Measurements from ENCODE around the gene TIMM17B.

The TIMM17B gene

GRCh38 chrX:48918643-48919340, 21.2 kb upstream of the TIMM17B start, which contains the start of gene PIM2:
Gene PIM2 (minus strand): TSS chrX:48919024. CDS start chrX:48918834, 190 bp downstream.
- peak within 1 kb of the TSS; percentile 19 for H2BK120ac ChIP-seq (ENCODE audit: low read depth, low read length)

GRCh38 chrX:48918301-48918642, 20.7 kb upstream of the TIMM17B start:
- Histone ChIP-seq H3K79me1 (replicated peaks; ENCODE audit: low read length, poor library complexity, severe bottlenecking) (peaks cover 17% of the 10 kb centered on the region), H3K23ac (ENCODE audit: low read length in 2 of 2) (peak overlapping the region in 1 of 2 experiments; percentile 89), H2BK12ac (ENCODE audit: low read length in 2 of 2) (peak overlapping the region in 1 of 2 experiments; percentile 72), H3K4me3 (ENCODE audit: insufficient read depth in 1 of 2, low read depth in 1 of 2, low read length in 2 of 2) (peak overlapping the region; percentile 63 to 72), H2AK5ac (ENCODE audit: low read length, severe bottlenecking) (no peak overlapping the region), H3K4me1 (ENCODE audit: control insufficient read depth, insufficient read depth, low read depth, low read length) (peaks cover 13% of the 10 kb centered on the region), H4K8ac (ENCODE audit: low read length) (no peak overlapping the region), H3K9ac (ENCODE audit: low read length) (peak overlapping the region; percentile 71), H2BK15ac (ENCODE audit: low read depth, poor library complexity, severe bottlenecking) (no peak overlapping the region), H3K27me3 (ENCODE audit: control insufficient read depth in 1 of 2, insufficient read depth in 1 of 2, low read length in 2 of 2) (peaks cover 0 to 7% of the 10 kb centered on the region in 2 experiments), H3K4ac (ENCODE audit: low read depth in 1 of 2, low read length in 2 of 2) (peak overlapping the region in 1 of 2 experiments; percentile 51), H3K27ac (ENCODE audit: low read length, poor library complexity, severe bottlenecking) (no peak overlapping the region), H3K14ac (ENCODE audit: low read length in 2 of 2) (peak overlapping the region in 1 of 2 experiments; percentile 91), H3K4me2 (ENCODE audit: low read length, poor library complexity, severe bottlenecking) (peak overlapping the region; percentile 84), H2AFZ (ENCODE audit: low read depth, low read length) (no peak overlapping the region), H3K18ac (ENCODE audit: low read depth in 1 of 2, low read length in 2 of 2) (peak overlapping the region; percentile 33 to 76), H2BK5ac (ENCODE audit: low read depth, low read length, poor library complexity, severe bottlenecking) (no peak overlapping the region), H3K36me3 (ENCODE audit: control insufficient read depth in 1 of 2, insufficient read depth in 2 of 2, low read depth in 1 of 2, low read length in 2 of 2) (peaks cover 23 to 36% of the 10 kb centered on the region in 2 experiments), H4K91ac (ENCODE audit: low read length) (peak overlapping the region; percentile 27), H3K9me3 (ENCODE audit: control insufficient read depth, low read length) (no peaks in the 10 kb centered on the region), H2BK120ac (ENCODE audit: low read depth, low read length) (no peak overlapping the region)
- no peak for DNase-seq
- WGBS: 3% methylated on average over 9 of the region's 23 CpGs

More at GRCh38 chrX:48918643-48919340, 21.2 kb upstream of the TIMM17B start, which contains the start of gene PIM2:
- Histone ChIP-seq H2AK5ac (ENCODE audit: low read length, severe bottlenecking) (no peak within 1 kb of the TSS), H3K79me1 (replicated peaks; ENCODE audit: low read length, poor library complexity, severe bottlenecking) (peaks cover 16% of the 10 kb centered on the region), H3K4me2 (ENCODE audit: low read length, poor library complexity, severe bottlenecking) (peak within 1 kb of the TSS; percentile 84), H3K18ac (ENCODE audit: low read depth in 1 of 2, low read length in 2 of 2) (peak within 1 kb of the TSS; percentile 33 to 76), H3K23ac (ENCODE audit: low read length in 2 of 2) (peak within 1 kb of the TSS in 1 of 2 experiments; percentile 89), H3K4me1 (ENCODE audit: control insufficient read depth, insufficient read depth, low read depth, low read length) (peaks cover 13% of the 10 kb centered on the region), H2BK5ac (ENCODE audit: low read depth, low read length, poor library complexity, severe bottlenecking) (no peak within 1 kb of the TSS), H3K27me3 (ENCODE audit: control insufficient read depth in 1 of 2, insufficient read depth in 1 of 2, low read length in 2 of 2) (peaks cover 0 to 7% of the 10 kb centered on the region in 2 experiments), H3K27ac (ENCODE audit: low read length, poor library complexity, severe bottlenecking) (peak within 1 kb of the TSS; percentile 67), H2BK15ac (ENCODE audit: low read depth, poor library complexity, severe bottlenecking) (no peak within 1 kb of the TSS), H3K4me3 (ENCODE audit: insufficient read depth in 1 of 2, low read depth in 1 of 2, low read length in 2 of 2) (peak within 1 kb of the TSS; percentile 63 to 72), H4K8ac (ENCODE audit: low read length) (no peak within 1 kb of the TSS), H4K91ac (ENCODE audit: low read length) (peak within 1 kb of the TSS; percentile 27), H2BK12ac (ENCODE audit: low read length in 2 of 2) (peak within 1 kb of the TSS in 1 of 2 experiments; percentile 72), H3K9me3 (ENCODE audit: control insufficient read depth, low read length) (no peaks in the 10 kb centered on the region), H2AFZ (ENCODE audit: low read depth, low read length) (no peak within 1 kb of the TSS), H3K14ac (ENCODE audit: low read length in 2 of 2) (peak within 1 kb of the TSS in 1 of 2 experiments; percentile 91), H3K36me3 (ENCODE audit: control insufficient read depth in 1 of 2, insufficient read depth in 2 of 2, low read depth in 1 of 2, low read length in 2 of 2) (peaks cover 27 to 40% of the 10 kb centered on the region in 2 experiments), H3K9ac (ENCODE audit: low read length) (peak within 1 kb of the TSS; percentile 71), H3K4ac (ENCODE audit: low read depth in 1 of 2, low read length in 2 of 2) (peak within 1 kb of the TSS in 1 of 2 experiments; percentile 87)
- WGBS: 0% methylated on average over 30 of the region's 55 CpGs
- DNase-seq: peak; percentile 94

- H4K91ac ChIP-seq (ENCODE audit: low read length): no peak overlapping the region
These were observed 19.8 kb upstream of the TIMM17B start for GRCh38 chrX:48917139-48918001.

More at GRCh38 chrX:48917139-48918001, 19.8 kb upstream of the TIMM17B start:
- Histone ChIP-seq H3K27ac (ENCODE audit: low read length, poor library complexity, severe bottlenecking) (peak overlapping the region; percentile 26), H3K18ac (ENCODE audit: low read depth in 1 of 2, low read length in 2 of 2) (peak overlapping the region in 1 of 2 experiments; percentile 12), H2BK12ac (ENCODE audit: low read length in 2 of 2) (no peak overlapping the region), H4K8ac (ENCODE audit: low read length) (no peak overlapping the region), H2AK5ac (ENCODE audit: low read length, severe bottlenecking) (no peak overlapping the region), H3K4me1 (ENCODE audit: control insufficient read depth, insufficient read depth, low read depth, low read length) (peaks cover 13% of the 10 kb centered on the region), H3K4ac (ENCODE audit: low read depth in 1 of 2, low read length in 2 of 2) (peak overlapping the region in 1 of 2 experiments; percentile 6), H3K4me2 (ENCODE audit: low read length, poor library complexity, severe bottlenecking) (peak overlapping the region; percentile 78), H2BK120ac (ENCODE audit: low read depth, low read length) (no peak overlapping the region), H2AFZ (ENCODE audit: low read depth, low read length) (no peak overlapping the region), H3K23ac (ENCODE audit: low read length in 2 of 2) (no peak overlapping the region), H2BK15ac (ENCODE audit: low read depth, poor library complexity, severe bottlenecking) (no peak overlapping the region), H3K79me1 (replicated peaks; ENCODE audit: low read length, poor library complexity, severe bottlenecking) (peaks cover 17% of the 10 kb centered on the region), H3K36me3 (ENCODE audit: control insufficient read depth in 1 of 2, insufficient read depth in 2 of 2, low read depth in 1 of 2, low read length in 2 of 2) (peaks cover 17 to 27% of the 10 kb centered on the region in 2 experiments), H3K14ac (ENCODE audit: low read length in 2 of 2) (no peak overlapping the region), H2BK5ac (ENCODE audit: low read depth, low read length, poor library complexity, severe bottlenecking) (no peak overlapping the region), H3K9me3 (ENCODE audit: control insufficient read depth, low read length) (no peaks in the 10 kb centered on the region), H3K27me3 (ENCODE audit: control insufficient read depth in 1 of 2, insufficient read depth in 1 of 2, low read length in 2 of 2) (peaks cover 0 to 3% of the 10 kb centered on the region in 2 experiments), H3K9ac (ENCODE audit: low read length) (no peak overlapping the region), H3K4me3 (ENCODE audit: insufficient read depth in 1 of 2, low read depth in 1 of 2, low read length in 2 of 2) (peak overlapping the region; percentile 46 to 49)
- DNase-seq: peak; percentile 92
- WGBS: 9% methylated on average over 23 of the region's 27 CpGs
